ENCODE measurements around the gene VMA21. TPM values are rescaled to one million over a fixed set of nuclear protein-coding genes. Genes with fewer than 3 reads are reported as not detected.

Gene VMA21
- total and polyA plus RNA-seq, 9 donors, result 13.7 to 26.9 (median 15.2) TPM

DNA sequence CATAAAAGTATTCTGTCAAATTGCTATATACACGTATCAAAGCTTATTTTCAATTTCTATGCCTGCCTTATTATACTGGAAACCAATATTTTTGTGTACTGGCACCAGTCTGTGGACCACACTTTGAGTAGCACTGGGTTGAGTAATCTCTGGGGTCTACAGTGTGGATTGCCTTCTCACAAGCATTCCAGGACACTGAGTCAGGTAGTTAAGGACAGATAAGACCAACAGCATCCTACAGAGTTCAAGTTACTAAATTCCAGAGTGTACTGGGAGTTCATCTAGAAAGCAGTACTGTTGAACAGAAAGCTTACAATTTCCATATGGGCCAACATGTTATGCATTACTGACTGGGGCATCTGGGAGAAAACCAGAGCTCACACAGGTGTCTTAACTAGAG, 61.8 kb downstream of the VMA21 start:
- Histone ChIP-seq H3K4me3 (ENCODE audit: low read length) (no peak overlapping the region), H3K9me3 (replicated peaks; ENCODE audit: control insufficient read depth, low read depth, low read length) (no peaks in the 10 kb centered on the region), H3K27me3 (ENCODE audit: control insufficient read depth, insufficient read depth, low read length) (peaks cover 3% of the 10 kb centered on the region), H3K4me1 (ENCODE audit: control insufficient read depth, insufficient read depth, low read length) (no peaks in the 10 kb centered on the region), H3K27ac (ENCODE audit: low read length) (no peak overlapping the region), H3K36me3 (ENCODE audit: control insufficient read depth, insufficient read depth, low read length) (no peaks in the 10 kb centered on the region)
- WGBS (ENCODE audit: insufficient coverage), result no CpG with 5 or more reads among the region's 1 CpG
- no peak for DNase-seq

Other genes starting within 250 kb of the VMA21 start
- gene GPR50, start 220.6 kb upstream of the VMA21 start, total RNA-seq, result not detected
- not detected for gene GPR50, start 220.6 kb upstream of the VMA21 start, polyA plus RNA-seq (ENCODE audit: insufficient read depth in 1 of 8, insufficient read length in 8 of 8, low replicate concordance in 1 of 8)
- 0.04 TPM for gene PASD1, start 166.5 kb downstream of the VMA21 start, total RNA-seq
- gene PASD1, start 166.5 kb downstream of the VMA21 start, polyA plus RNA-seq (ENCODE audit: insufficient read depth in 1 of 8, insufficient read length in 8 of 8, low replicate concordance in 1 of 8), result under 1 TPM in 3 of 8 donors, not detected in 5; 0.07 to 0.16 (median 0.09) TPM